GM21825 (cell line): Measurements from ENCODE around the gene CFAP100.

Experiments
- ATAC-seq: cut with Tn5 transposase; IDR thresholded peaks from one replicate; pipeline ENCODE4 v1.9.1; 2021; ENCODE audit warnings: mild to moderate bottlenecking, moderate library complexity; ENCODE audit not compliant: unreplicated experiment

CFAP100 gene

DNA sequence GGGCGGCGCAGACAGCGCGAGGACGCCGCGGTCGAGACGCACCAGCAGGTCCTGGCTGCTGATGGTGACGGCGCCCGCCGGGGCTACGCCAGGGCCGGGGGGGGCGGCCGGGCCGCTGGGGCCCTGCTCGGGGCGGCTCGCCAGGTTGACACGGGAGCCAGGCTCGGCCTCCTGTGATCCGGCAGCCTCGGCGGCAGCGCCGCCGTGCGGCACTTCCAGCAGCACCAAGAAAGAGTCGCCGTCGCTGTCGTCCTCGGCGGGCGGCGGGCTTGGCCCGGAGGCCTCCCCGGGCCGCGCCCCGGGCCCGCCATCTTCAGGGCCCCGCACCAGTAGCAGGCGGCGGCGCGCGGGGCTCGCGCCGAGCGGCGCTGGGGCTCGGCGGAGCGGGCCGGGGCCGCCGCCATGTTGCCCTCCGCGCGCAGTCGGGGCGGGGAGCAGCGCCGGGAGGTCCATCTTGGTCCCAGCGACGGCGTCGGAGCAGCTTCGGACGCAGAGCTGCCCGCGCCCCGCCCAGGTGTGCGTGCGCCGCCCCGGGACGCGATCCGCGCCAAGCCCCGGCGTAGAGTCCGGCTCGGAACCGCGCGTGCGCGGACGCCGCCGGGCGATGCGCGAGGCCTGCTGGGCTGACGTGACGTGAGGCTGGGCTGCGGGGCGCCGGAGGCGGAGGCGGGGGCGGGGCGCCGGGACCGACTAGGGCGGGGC lies 80.9 kb downstream of the CFAP100 start, which contains the start of gene ZXDC:
TSS of gene ZXDC (minus strand) at position 479 of the 702 bp plus-strand sequence. CDS start at position 453, 26 bp downstream.
- ATAC-seq = peak; percentile 84

DNA sequence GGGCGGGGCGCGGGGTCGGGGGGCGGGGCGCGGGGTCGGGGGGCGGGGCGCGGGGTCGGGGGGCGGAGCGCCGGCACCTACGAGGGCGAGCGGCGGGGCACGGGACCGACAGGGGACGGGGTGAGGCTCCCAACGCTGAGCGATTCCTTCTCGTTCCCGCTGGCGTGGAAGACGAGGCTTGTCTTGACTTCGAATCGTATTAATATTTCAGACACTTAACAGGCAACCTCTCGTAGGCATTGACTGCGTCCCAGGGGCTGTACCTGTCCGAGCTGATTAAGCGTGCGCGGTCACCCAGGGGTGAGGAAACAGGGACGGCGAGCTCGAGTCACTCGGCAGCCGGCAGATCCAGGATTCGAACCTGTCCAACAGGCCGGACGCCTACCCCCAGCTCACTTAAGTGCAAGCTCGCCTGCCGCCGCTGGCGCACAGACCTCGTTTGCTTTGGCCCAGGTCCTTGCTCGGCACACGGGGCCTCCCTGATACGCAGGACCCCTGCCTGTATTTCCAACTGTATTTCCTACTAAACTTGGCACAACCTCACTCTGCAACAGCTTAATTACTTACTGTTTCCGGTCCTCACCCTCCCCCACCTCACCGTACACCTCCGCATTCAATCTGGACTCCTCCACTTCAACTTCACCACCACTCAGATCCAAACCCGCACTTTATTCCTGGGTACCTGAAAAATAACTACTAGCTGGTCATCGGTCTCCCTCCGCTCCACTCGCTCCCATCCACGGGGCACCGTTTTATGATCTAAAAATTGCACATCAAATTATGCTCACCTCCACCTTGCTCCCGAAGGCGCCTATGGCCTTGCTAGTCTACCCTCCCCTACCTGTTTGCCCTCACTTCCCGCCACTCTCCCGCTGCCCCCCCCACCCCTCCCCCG lies 81.7 kb downstream of the CFAP100 start:
- ATAC-seq = peak; percentile 26

DNA sequence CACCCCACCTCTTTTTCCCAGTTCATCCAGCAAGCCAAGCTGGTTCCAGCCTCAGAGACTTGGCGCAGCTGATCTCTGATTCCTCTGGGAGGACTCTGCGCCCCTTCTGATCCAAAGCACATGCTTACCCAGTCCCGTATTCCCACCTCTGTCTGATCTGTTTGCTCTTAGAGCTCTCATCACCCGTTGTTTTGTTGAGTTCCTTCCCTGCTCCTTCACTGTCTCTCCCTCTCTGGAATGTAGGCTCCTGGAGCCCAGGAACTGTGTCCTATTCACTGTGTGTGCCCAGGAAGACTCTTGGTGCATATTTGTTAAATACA lies 82.3 kb downstream of the CFAP100 start:
- ATAC-seq = no peak

DNA sequence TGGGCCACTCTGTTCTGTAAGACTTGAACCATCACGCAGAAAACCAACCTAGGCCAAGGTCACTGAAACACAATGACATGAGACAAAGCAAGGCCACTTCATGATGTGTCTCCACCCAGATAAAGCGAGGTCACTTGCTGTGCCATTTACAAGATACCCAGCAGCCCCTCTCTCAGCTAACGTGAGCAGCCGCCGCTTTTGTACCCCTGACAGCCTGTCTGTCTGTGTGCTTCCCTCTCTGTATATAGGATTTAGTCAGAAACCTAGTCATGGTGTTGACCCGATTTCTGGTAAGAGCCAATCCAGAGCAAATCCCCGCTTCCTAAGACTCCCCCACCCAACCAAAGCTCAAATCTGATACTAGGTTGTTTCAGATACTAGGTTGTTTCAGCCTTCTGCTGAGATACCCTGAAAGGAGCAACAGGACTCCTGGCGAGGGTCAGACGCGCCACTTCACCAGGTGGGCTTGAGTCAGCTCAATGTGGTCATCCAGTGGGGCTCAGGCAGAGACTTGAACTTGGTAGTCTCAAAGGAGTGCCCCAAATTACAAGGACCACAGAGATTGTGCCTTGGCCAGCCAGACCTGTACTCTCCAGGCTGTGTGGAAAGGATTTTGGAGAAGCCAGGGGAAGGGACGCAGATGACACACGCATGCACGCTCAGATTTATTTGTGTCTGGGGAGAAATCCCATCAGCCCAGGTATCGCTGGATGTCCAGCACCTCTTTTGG lies 84.0 kb downstream of the CFAP100 start:
- no peak for ATAC-seq

DNA sequence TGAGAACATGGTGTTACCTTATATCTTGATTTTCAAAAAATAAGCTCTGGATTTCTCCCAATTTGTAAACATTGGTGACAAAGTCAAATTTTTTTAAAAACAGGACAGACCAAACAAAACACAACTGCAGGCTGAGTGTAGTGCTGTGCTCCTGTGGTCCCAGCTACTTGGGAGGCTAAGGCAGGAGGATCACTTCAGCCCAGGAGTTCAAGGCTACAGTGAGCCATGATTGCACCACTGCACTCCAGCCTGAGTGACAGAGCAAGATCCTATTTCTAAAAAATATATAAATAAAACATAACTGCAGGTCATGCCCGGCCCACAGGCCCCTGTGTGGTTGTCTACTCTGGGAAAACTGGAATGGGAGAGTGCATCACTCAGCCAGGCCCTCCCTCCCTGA lies 84.9 kb downstream of the CFAP100 start:
- ATAC-seq = no peak

DNA sequence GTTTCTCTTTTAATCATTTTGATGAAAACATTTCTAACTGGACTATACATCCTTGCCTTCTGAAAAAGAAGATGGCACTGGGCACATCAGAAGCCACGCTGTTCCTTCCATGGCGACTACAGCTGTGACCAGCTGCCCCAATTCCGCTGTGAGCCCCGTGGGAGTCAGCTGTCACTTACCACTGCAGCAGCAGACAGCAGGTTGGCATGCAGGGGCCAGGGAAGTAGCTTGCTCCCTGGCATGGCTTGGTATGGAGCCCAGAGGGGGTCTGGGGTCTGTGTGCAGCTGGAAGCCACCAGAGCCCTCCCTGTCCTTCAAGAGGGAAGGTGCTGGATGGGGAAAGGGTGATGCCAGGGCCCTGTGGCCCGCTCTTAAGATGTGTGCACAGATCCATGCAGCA lies 85.5 kb downstream of the CFAP100 start:
- ATAC-seq = no peak

DNA sequence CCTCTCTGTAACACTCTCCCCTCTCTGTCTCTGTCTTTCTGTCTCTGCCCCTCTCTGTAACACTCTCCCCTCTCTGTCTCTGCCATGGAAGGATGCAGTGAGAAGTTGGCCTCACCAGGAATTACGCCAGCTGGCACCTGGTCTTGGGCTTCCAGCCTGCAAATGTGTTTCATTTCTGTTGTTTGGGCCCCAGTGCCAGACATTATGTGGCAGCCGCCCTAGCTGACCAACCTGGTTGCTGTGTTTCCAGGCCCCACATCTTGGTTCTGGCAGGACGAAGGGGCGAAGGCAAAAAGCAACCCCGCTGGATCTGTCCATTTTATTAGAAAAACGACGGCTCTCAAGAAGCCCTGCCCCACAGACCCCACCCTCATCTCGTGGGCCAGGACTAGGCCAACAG lies 86.2 kb downstream of the CFAP100 start:
- ATAC-seq = no peak

DNA sequence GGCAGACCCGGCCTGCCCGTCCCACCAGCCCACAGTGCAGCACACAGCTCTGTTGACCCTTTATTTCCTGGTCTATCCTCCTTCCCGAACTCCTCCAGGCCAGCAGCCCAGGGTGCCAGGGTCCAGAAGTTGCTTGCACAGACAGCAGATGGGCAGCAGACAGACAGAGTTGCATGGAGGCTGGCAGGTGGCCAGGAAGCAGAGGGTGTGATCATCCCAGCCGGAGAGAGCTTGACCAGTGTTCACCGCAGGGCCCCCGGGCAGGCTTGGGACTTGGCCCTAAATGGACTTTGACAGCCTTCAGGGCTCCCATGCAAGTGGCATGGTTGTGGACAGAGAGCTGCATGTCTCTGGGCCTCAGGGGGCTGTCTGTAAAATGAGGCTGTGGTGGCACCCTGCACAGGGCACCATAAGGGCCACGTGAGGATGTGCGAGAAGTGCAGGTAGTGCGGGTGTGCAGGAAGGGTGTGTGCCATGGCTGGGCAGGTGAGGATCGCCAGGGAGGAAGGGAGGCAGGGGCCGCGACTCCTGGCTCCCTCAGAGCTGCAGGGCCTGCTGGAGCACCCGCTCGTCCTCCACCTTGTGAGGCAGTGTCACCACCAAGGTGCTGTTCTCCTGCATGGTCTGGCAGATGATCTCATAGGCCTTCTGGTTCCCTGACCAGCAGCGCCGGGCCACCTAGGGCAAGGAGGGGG lies 87.2 kb downstream of the CFAP100 start:
- no peak for ATAC-seq

DNA sequence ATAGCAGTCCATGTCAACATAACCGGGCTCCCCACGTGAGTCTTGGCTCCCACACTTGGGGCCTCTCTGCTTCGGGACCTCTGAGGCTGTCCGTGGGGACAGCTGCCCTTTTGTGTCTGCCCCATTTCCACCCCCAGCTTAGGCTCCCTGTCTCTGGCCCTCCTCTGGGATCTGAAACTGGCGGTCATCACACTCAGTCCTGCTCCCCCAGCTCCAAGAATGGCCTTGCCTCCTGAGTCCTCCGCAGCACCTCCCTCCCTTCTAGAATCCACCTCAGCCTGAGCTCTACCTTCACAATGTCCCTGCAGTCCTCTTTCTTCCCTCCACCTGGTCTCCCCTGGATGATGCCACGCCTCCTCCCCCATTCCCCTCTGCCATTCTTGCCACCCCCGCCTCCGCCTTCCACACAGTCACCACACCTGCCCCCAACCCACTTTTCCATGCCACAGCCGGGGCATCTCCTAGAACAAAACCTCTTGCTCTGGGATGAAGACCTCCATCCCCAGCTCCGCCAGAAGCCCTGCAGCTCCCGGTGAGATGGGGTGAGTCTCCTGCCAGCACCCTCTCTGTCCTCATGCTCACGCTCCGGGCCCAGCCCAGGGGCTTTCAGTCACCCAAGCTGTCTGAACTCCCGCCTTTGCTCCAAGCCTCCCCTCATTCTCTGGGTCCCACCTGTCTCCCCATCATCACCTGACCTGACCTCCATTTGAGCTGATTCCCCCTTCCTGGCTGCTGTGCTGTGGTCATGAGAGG lies 88.0 kb downstream of the CFAP100 start:
- no peak for ATAC-seq

DNA sequence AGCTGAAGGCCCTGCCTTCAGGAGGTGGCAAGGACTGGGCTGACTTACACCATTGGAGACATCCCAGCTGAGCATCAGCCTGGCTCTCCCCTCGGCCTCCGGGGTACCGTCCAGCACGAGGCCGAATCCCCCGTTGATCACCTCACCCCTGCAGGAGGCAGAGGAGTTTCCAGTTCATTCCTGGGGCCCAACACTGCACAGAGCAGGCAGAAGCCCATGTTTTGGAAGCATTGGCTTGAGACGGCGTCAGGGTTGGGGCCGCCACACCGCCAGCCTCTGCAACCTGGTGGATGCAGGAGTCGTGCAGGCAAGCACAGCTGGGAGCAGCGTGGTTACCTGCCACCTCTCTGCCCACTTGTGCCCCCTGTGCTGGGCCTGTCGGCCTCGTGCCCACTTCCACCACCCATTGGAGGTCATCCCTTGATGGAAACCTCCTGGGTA lies 88.6 kb downstream of the CFAP100 start:
- ATAC-seq = no peak

DNA sequence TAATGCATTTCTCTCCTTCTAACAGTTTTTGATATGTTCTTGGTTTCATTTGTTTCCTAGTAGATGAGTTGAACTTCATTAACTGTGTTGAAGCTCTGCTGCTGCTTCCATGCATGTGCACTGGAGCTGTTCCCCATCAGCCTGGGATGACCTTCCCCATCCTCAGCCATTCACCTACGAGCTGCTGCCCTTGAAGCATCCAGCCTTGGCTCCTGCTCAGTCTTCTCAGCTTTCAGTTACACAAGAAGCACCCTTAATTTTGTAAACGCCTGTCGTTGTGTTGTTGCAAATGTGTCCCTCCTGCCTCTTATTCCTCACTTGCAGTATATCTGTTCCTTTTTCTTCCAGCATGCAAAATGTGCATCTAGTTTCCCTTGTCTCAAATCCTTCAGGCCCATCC lies 89.4 kb downstream of the CFAP100 start:
- no peak for ATAC-seq

DNA sequence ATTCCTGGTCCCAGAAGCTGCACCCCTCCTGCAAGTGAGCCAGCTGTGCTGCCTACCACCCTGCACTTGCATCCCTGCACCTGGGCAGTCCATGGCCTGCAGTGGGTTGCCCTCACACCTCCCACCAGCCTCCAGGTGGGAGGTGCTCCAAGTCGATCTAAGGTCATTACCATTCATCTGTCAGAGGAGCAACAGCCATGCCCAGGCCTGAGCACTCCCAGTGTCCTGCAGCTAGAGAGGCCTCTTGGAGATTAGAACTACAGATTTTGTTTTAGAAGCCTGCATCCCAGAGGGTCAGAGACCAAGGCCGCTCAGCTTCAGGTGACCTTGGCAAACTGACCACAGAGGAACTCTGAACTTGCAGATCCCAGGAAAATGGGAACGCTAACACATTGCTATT lies 90.0 kb downstream of the CFAP100 start:
- no peak for ATAC-seq

DNA sequence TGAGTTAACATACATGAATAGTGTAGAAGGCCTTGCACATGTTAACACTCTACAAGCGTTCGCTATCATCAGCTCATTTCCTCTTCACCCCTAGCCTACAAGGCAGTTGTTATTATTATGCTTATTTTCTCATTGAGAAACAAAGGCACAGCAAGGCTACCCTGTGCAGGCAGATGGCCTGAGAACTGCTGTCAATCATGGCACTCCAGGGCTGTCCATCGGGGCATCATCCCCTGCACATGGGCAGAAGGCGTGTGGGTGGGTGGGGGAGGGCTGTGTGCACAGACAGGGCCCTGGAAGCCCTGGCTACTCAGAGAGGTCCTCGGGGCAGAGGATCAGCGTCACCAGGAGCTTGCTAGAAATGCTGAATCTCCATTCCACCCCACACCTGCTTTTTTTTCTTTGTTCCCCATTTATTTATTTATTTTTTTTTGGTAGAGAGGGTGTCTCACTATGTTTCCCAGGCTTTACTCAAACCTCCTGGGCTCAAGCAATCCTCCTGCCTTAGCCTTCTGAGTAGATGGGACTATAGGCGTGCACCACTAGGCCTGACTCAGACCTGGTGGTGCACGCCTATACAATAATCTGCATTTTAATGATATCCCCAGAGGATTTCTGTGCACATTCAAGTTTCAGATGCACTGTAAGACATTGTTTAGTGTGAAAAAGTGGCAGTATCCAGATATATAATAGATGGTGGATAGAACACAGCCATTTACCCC lies 90.6 kb downstream of the CFAP100 start:
- ATAC-seq = no peak

DNA sequence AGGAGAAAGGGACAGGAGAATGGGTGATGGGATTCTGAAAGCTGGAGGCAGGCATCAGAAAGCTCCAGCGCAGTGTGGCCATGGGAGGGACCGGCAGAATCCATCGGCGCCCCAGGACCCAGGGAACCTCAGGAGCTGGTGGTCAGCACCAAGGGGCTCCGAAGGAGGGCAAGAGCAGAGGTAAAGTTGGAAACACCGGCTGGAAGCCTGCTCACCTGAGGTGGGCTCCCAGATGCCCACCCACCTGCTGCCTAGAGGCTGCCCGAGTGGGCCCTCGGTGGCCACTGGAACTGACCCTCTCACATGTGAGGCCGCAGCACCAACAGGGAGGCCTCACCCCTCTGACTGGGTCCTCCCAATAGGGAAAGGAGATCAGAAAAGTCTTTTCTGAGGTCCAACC lies 91.2 kb downstream of the CFAP100 start:
- no peak for ATAC-seq
